ENCODE results near the gene ACOXL. TPM values are rescaled to one million over a fixed set of nuclear protein-coding genes. Genes with fewer than 3 reads are reported as not detected.
"Not testable (repeated sequence)": the region's sequence is repeated elsewhere in the genome, so short reads cannot be mapped to it uniquely, and the experiment has no call there.

The ACOXL gene
- total and polyA plus RNA-seq, 2 experiments from 2014 or later, result not detected

- H3K27ac ChIP-seq, result no peak overlapping the region
- H3K27me3 ChIP-seq (replicated peaks; ENCODE audit: insufficient read depth), result peaks cover 54% of the 10 kb centered on the region
- DNase-seq, result no peak
- no peaks in the 10 kb centered on the region for H3K9me3 ChIP-seq (ENCODE audit: low read depth)
- no peak overlapping the region for H3K4me3 ChIP-seq
- in situ Hi-C loops (cut with MboI), result no loop called here
- no peak overlapping the region for H3K9ac ChIP-seq
- no peaks in the 10 kb centered on the region for H3K4me1 ChIP-seq (ENCODE audit: insufficient read depth)
- 51 to 55% methylated on average over 20 of the region's 20 CpGs for WGBS, 2 experiments (ENCODE audit: low coverage in 1 of 2, low lambda C conversion rate in 2 of 2, missing lambda C conversion rate in 2 of 2)
- H3K36me3 ChIP-seq (ENCODE audit: low read depth), result no peaks in the 10 kb centered on the region
- no peaks in the 10 kb centered on the region for H3F3A ChIP-seq (ENCODE audit: insufficient read depth)
- H2AFZ ChIP-seq, result no peak overlapping the region
- H3K79me2 ChIP-seq (ENCODE audit: insufficient read depth), result no peaks in the 10 kb centered on the region
- no peaks in the 10 kb centered on the region for H3K9me2 ChIP-seq (ENCODE audit: insufficient read depth)
- H4K20me1 ChIP-seq (ENCODE audit: insufficient read depth), result no peaks in the 10 kb centered on the region
- TF ChIP-seq EZH2 (IDR thresholded peaks at IDR 0.05; ENCODE audit: insufficient read depth, poor library complexity, severe bottlenecking) (no peak), EZH2phosphoT487 (IDR thresholded peaks at IDR 0.05; ENCODE audit: insufficient read depth, low read depth) (no peak)
- no peak overlapping the region for H3K4me2 ChIP-seq (ENCODE audit: unreplicated experiment)
These were observed 310.7 kb downstream of the ACOXL start for GRCh38 chr2:111042772-111043771.

- Histone ChIP-seq H3K4me2 (ENCODE audit: unreplicated experiment) (no peak overlapping the region), H3K36me3 (ENCODE audit: low read depth) (no peaks in the 10 kb centered on the region), H3F3A (ENCODE audit: insufficient read depth) (no peaks in the 10 kb centered on the region), H3K9me3 (ENCODE audit: low read depth) (no peaks in the 10 kb centered on the region), H2AFZ (no peak overlapping the region), H3K9ac (no peak overlapping the region), H3K27me3 (replicated peaks; ENCODE audit: insufficient read depth) (peaks cover 47% of the 10 kb centered on the region), H3K79me2 (ENCODE audit: insufficient read depth) (no peaks in the 10 kb centered on the region), H3K4me1 (ENCODE audit: insufficient read depth) (no peaks in the 10 kb centered on the region), H4K20me1 (ENCODE audit: insufficient read depth) (no peaks in the 10 kb centered on the region), H3K4me3 (no peak overlapping the region), H3K27ac (no peak overlapping the region), H3K9me2 (ENCODE audit: insufficient read depth) (no peaks in the 10 kb centered on the region)
- in situ Hi-C loops (cut with MboI), result no loop called here
- TF ChIP-seq EZH2 (IDR thresholded peaks at IDR 0.05; ENCODE audit: insufficient read depth, poor library complexity, severe bottlenecking) (no peak), EZH2phosphoT487 (IDR thresholded peaks at IDR 0.05; ENCODE audit: insufficient read depth, low read depth) (no peak)
- DNase-seq, result no peak
- 55 to 70% methylated on average over 4 of the region's 4 CpGs for WGBS, 2 experiments (ENCODE audit: low coverage in 1 of 2, low lambda C conversion rate in 2 of 2, missing lambda C conversion rate in 2 of 2)
These were observed 311.7 kb downstream of the ACOXL start for GRCh38 chr2:111044066-111044465.

GRCh38 chr2:111045236-111045635, 312.9 kb downstream of the ACOXL start:
- H3K27ac ChIP-seq; H3K9ac ChIP-seq; H3K9me3 ChIP-seq (ENCODE audit: low read depth); H3K4me1 ChIP-seq (ENCODE audit: insufficient read depth); H3K36me3 ChIP-seq (ENCODE audit: low read depth); DNase-seq; H3K9me2 ChIP-seq (ENCODE audit: insufficient read depth); H3K79me2 ChIP-seq (ENCODE audit: insufficient read depth); H2AFZ ChIP-seq; H3K4me2 ChIP-seq (ENCODE audit: unreplicated experiment); in situ Hi-C loops (cut with MboI); H3F3A ChIP-seq (ENCODE audit: insufficient read depth); H4K20me1 ChIP-seq (ENCODE audit: insufficient read depth); H3K4me3 ChIP-seq: not testable (repeated sequence)
- peaks cover 44% of the 10 kb centered on the region for H3K27me3 ChIP-seq (replicated peaks; ENCODE audit: insufficient read depth)
- 22 to 47% methylated on average over 6 of the region's 6 CpGs for WGBS, 2 experiments (ENCODE audit: low coverage in 1 of 2, low lambda C conversion rate in 2 of 2, missing lambda C conversion rate in 2 of 2)

GRCh38 chr2:111045771-111046444, 313.5 kb downstream of the ACOXL start:
- Histone ChIP-seq H3K4me3 (no peak overlapping the region), H3K4me2 (ENCODE audit: unreplicated experiment) (no peak overlapping the region), H3K9me2 (ENCODE audit: insufficient read depth) (no peaks in the 10 kb centered on the region), H3K27me3 (replicated peaks; ENCODE audit: insufficient read depth) (peaks cover 44% of the 10 kb centered on the region), H2AFZ (no peak overlapping the region), H3K36me3 (ENCODE audit: low read depth) (no peaks in the 10 kb centered on the region), H3K27ac (no peak overlapping the region), H3K79me2 (ENCODE audit: insufficient read depth) (no peaks in the 10 kb centered on the region), H3K9ac (no peak overlapping the region), H3K4me1 (ENCODE audit: insufficient read depth) (no peaks in the 10 kb centered on the region), H3F3A (ENCODE audit: insufficient read depth) (no peaks in the 10 kb centered on the region), H4K20me1 (ENCODE audit: insufficient read depth) (no peaks in the 10 kb centered on the region), H3K9me3 (ENCODE audit: low read depth) (no peaks in the 10 kb centered on the region)
- no peak for DNase-seq
- 41 to 48% methylated on average over 9 of the region's 9 CpGs for WGBS, 2 experiments (ENCODE audit: low coverage in 1 of 2, low lambda C conversion rate in 2 of 2, missing lambda C conversion rate in 2 of 2)
- in situ Hi-C loops (cut with MboI), result no loop called here
- TF ChIP-seq EZH2phosphoT487 (IDR thresholded peaks at IDR 0.05; ENCODE audit: insufficient read depth, low read depth), result no peak
- TF ChIP-seq EZH2 (IDR thresholded peaks at IDR 0.05; ENCODE audit: insufficient read depth, poor library complexity, severe bottlenecking), result no peak
